SU-DHL-6 (cell line): ENCODE data around the gene EXOC4.

Experiments used
- H2AFZ ChIP-seq: fragments of 200-600 bp; sonication (generic); 2 replicates; pipeline ENCODE4 v1.6.1; 2014; ENCODE audit warnings: low read depth, mild to moderate bottlenecking, moderate library complexity, mixed read lengths, antibody characterized with exemption, low read length; ENCODE audit not compliant: severe bottlenecking
- H3F3A ChIP-seq: fragments of 200-600 bp; shearing (Covaris generic); 2 replicates; pipeline ENCODE4 v1.6.0; 2016; ENCODE audit warnings: antibody characterized with exemption, mild to moderate bottlenecking; ENCODE audit not compliant: insufficient read depth
- H3K27ac ChIP-seq: fragments of 200-600 bp; sonication (generic); 2 replicates; pipeline ENCODE4 v1.5.1; 2016; ENCODE audit warnings: low read depth, mild to moderate bottlenecking, low read length, moderate library complexity, mixed read lengths
- H3K27me3 ChIP-seq: fragments of 200-600 bp; sonication (generic), shearing (Covaris generic); 2 replicates; pipeline ENCODE4 v1.6.0; 2014; ENCODE audit warnings: mild to moderate bottlenecking, low read length
- H3K36me3 ChIP-seq: fragments of 200-600 bp; sonication (generic); 2 replicates; pipeline ENCODE4 v1.6.1; 2014; ENCODE audit warnings: mild to moderate bottlenecking, low read length, mixed read lengths
- H3K4me2 ChIP-seq: fragments of 300-600, 200-600 bp; shearing (Covaris generic), sonication (generic); 2 replicates; pipeline ENCODE4 v1.6.0; 2014; ENCODE audit warnings: low read length, low read depth, mild to moderate bottlenecking; ENCODE audit not compliant: poor library complexity, severe bottlenecking
- H3K4me3 ChIP-seq: fragments of 200-600 bp; sonication (generic); 2 replicates; pipeline ENCODE4 v1.5.1; 2014; ENCODE audit warnings: antibody characterized with exemption, low read length, mild to moderate bottlenecking, mixed read lengths; ENCODE audit not compliant: insufficient read depth, poor library complexity, severe bottlenecking
- H3K79me2 ChIP-seq: fragments of 200-600 bp; sonication (generic); 2 replicates; pipeline ENCODE4 v1.6.1; 2014; ENCODE audit warnings: mild to moderate bottlenecking, low read length, moderate library complexity; ENCODE audit not compliant: insufficient read depth
- H3K9ac ChIP-seq: fragments of 200-600 bp; sonication (generic); 2 replicates; pipeline ENCODE4 v1.7.0; 2014; ENCODE audit warnings: mild to moderate bottlenecking, low read length
- H3K9me2 ChIP-seq: fragments of 200-600 bp; sonication (generic); replicated peaks from 2 replicates; pipeline ENCODE4 v1.6.1; 2014; ENCODE audit warnings: low read length; ENCODE audit not compliant: insufficient read depth
- H3K9me3 ChIP-seq: fragments of 200-600 bp; sonication (generic); 2 replicates; pipeline ENCODE4 v1.6.1; 2014; ENCODE audit warnings: low read length, mixed read lengths; ENCODE audit not compliant: insufficient read depth
- H4K20me1 ChIP-seq: fragments of 200-600 bp; sonication (generic); 2 replicates; pipeline ENCODE4 v1.6.1; 2014; ENCODE audit warnings: low read depth, mild to moderate bottlenecking, antibody characterized with exemption, low read length, moderate library complexity, mixed read lengths
- CTCF ChIP-seq: fragments of 200-600 bp; sonication (generic); IDR thresholded peaks from one replicate; pipeline ENCODE4 v1.5.1; 2017; ENCODE audit warnings: antibody characterized with exemption, mild to moderate bottlenecking, low read length, moderate library complexity; ENCODE audit not compliant: insufficient read depth, poor library complexity, severe bottlenecking
- EZH2phosphoT487 ChIP-seq: fragments of 200-600 bp; sonication (generic), shearing (Covaris generic); conservative IDR thresholded peaks from 2 replicates; pipeline ENCODE4 v1.6.1; 2018; ENCODE audit warnings: mild to moderate bottlenecking, antibody characterized with exemption, low read length, moderate library complexity, mixed read lengths

The EXOC4 gene

GRCh38 chr7:133654547-133654946 lies 401.7 kb downstream of the EXOC4 start:
- no peaks in the 10 kb centered on the region for H3F3A ChIP-seq
- H4K20me1 ChIP-seq = no peaks in the 10 kb centered on the region
- no peak for TF ChIP-seq CTCF
- H3K9me2 ChIP-seq = no peaks in the 10 kb centered on the region
- H2AFZ ChIP-seq = no peak overlapping the region
- H3K27me3 ChIP-seq = no peaks in the 10 kb centered on the region
- H3K9me3 ChIP-seq = no peaks in the 10 kb centered on the region
- no peak overlapping the region for H3K9ac ChIP-seq
- H3K4me3 ChIP-seq = no peak overlapping the region
- H3K79me2 ChIP-seq = no peaks in the 10 kb centered on the region
- H3K27ac ChIP-seq = no peak overlapping the region
- no peak overlapping the region for H3K4me2 ChIP-seq
- no peaks in the 10 kb centered on the region for H3K36me3 ChIP-seq

GRCh38 chr7:133662276-133662675 lies 409.4 kb downstream of the EXOC4 start:
- H3K79me2 ChIP-seq = no peaks in the 10 kb centered on the region
- TF ChIP-seq EZH2phosphoT487 = no peak
- TF ChIP-seq CTCF = no peak
- no peaks in the 10 kb centered on the region for H3K9me3 ChIP-seq
- H3K27ac ChIP-seq = no peak overlapping the region
- H4K20me1 ChIP-seq = no peaks in the 10 kb centered on the region
- H3K9ac ChIP-seq = no peak overlapping the region
- H3F3A ChIP-seq = no peaks in the 10 kb centered on the region
- no peaks in the 10 kb centered on the region for H3K9me2 ChIP-seq
- no peak overlapping the region for H3K4me2 ChIP-seq
- no peaks in the 10 kb centered on the region for H3K27me3 ChIP-seq
- no peak overlapping the region for H2AFZ ChIP-seq
- no peaks in the 10 kb centered on the region for H3K36me3 ChIP-seq
- no peak overlapping the region for H3K4me3 ChIP-seq

- H3K4me2 ChIP-seq = no peak overlapping the region
- H4K20me1 ChIP-seq = no peaks in the 10 kb centered on the region
- no peak for TF ChIP-seq EZH2phosphoT487
- TF ChIP-seq CTCF = no peak
- no peak overlapping the region for H3K9ac ChIP-seq
- no peaks in the 10 kb centered on the region for H3K79me2 ChIP-seq
- no peaks in the 10 kb centered on the region for H3K36me3 ChIP-seq
- H3K9me3 ChIP-seq = no peaks in the 10 kb centered on the region
- no peaks in the 10 kb centered on the region for H3F3A ChIP-seq
- no peak overlapping the region for H3K4me3 ChIP-seq
- no peak overlapping the region for H2AFZ ChIP-seq
- H3K27me3 ChIP-seq = no peaks in the 10 kb centered on the region
- no peak overlapping the region for H3K27ac ChIP-seq
- H3K9me2 ChIP-seq = no peaks in the 10 kb centered on the region
Observed at GRCh38 chr7:133662830-133663229, 410.0 kb downstream of the EXOC4 start.

- Histone ChIP-seq H3K27ac (no peak overlapping the region), H4K20me1 (no peaks in the 10 kb centered on the region), H3K27me3 (no peaks in the 10 kb centered on the region), H3K79me2 (no peaks in the 10 kb centered on the region), H3K4me2 (no peak overlapping the region), H3F3A (no peaks in the 10 kb centered on the region), H3K9ac (no peak overlapping the region), H3K9me2 (no peaks in the 10 kb centered on the region), H3K9me3 (no peaks in the 10 kb centered on the region), H3K4me3 (no peak overlapping the region), H2AFZ (no peak overlapping the region), H3K36me3 (no peaks in the 10 kb centered on the region)
- TF ChIP-seq EZH2phosphoT487 (no peak), CTCF (no peak)
Observed at GRCh38 chr7:133664528-133664927, 411.6 kb downstream of the EXOC4 start.
